Esophagus muscularis mucosa (tissue), 4 donors: Measurements from ENCODE around the gene CCDC188. TPM values are rescaled to one million over a fixed set of nuclear protein-coding genes. Genes with fewer than 3 reads are reported as not detected.

Experiments
- DNase-seq: peaks from one replicate; pipeline ENCODE4 v3.0.0-alpha.2; 2017; ENCODE audit errors: extremely low spot score
- H3K27ac ChIP-seq, 4 donors: fragments of 200-600 bp; sonication (generic); replicated peaks in 1 of 4; 1 replicate in 3 of 4; 2 replicates in 1 of 4; pipeline ENCODE4 v1.5.1; 2016 to 2019; ENCODE audit warnings: mild to moderate bottlenecking in 1 of 4
- H3K27me3 ChIP-seq, 4 donors: fragments of 200-600 bp; sonication (generic); one replicate each; pipeline versions ENCODE4 v1.5.1 to v1.6.0; 2016 to 2019
- H3K36me3 ChIP-seq, 4 donors: fragments of 200-600 bp; sonication (generic); one replicate each; pipeline ENCODE4 v1.5.1; 2016 to 2019
- H3K4me1 ChIP-seq, 4 donors: fragments of 200-600 bp; sonication (generic); one replicate each; pipeline ENCODE4 v1.5.1; 2016 to 2019
- H3K4me3 ChIP-seq, 4 donors: fragments of 200-600 bp; sonication (generic); 1 replicate in 2 of 4; 2 replicates in 2 of 4; pipeline ENCODE4 v1.5.1; 2016 to 2019; ENCODE audit warnings: mild to moderate bottlenecking in 4 of 4, moderate library complexity in 1 of 4
- H3K9me3 ChIP-seq, 4 donors: fragments of 200-600 bp; sonication (generic); 1 replicate in 3 of 4; 2 replicates in 1 of 4; pipeline ENCODE4 v1.5.1; 2016 to 2019
- CTCF ChIP-seq, 3 experiments: fragments of 200-600 bp in 2 of 3; fragments of 450-650 bp in 1 of 3; sonication (generic) in 2 of 3; IDR thresholded peaks; one replicate each; pipeline ENCODE4 v1.5.1; 2017 to 2019; ENCODE audit warnings: antibody characterized with exemption in 3 of 3, mild to moderate bottlenecking in 2 of 3, moderate library complexity in 1 of 3
- EP300 ChIP-seq: sonication (generic); formaldehyde crosslinking; IDR thresholded peaks from one replicate; pipeline ENCODE4 v1.6.1; 2017; ENCODE audit warnings: antibody characterized with exemption
- POLR2A ChIP-seq: fragments of 450-650 bp; IDR thresholded peaks from one replicate; pipeline ENCODE4 v1.6.1; 2017; ENCODE audit warnings: antibody characterized with exemption, moderate library complexity, mild to moderate bottlenecking, low read depth
- POLR2AphosphoS5 ChIP-seq, 2 donors: sonication (generic); formaldehyde crosslinking; IDR thresholded peaks; one replicate each; pipeline ENCODE4 v1.6.1; 2017; ENCODE audit warnings: antibody characterized with exemption in 2 of 2
- WGBS: methylation state at CpG from one replicate; pipeline ENCODE4 v1.1.5; 2018; 5-methylcytosine and 5-hydroxymethylcytosine counted together
- intact Hi-C: fragments of 100-400 bp; cut with DNase I; formaldehyde crosslinking; loops from one replicate; pipeline ENCODE4 v1.15.1; 2023
- total RNA-seq, 4 donors: library from RNA; depleted of rRNA; stranded (reverse); fragments of >200 nt; gene quantifications; one replicate each; pipeline versions ENCODE4 v1.1.0 to v1.2.1, GENCODE V29; 2016

The CCDC188 gene
- total RNA-seq, 4 donors from 2014 or later: 0.17 to 1.4 (median 0.64) TPM

GRCh38 chr22:20157430-20158183 lies 6.8 kb upstream of the CCDC188 start:
- DNase-seq: no peak
- intact Hi-C loops: loop anchor here (1.0 to 5.0 kb wide), 2 partner anchors 110 to 128 kb away; partner anchors contain the start of gene RTN4R
- peaks cover 0 to 53% (median 4%) of the 10 kb centered on the region in 4 donors for H3K27me3 ChIP-seq

GRCh38 chr22:20156611-20157429 lies 6.0 kb upstream of the CCDC188 start:
- peaks cover 3 to 12% (median 8%) of the 10 kb centered on the region in 4 donors for H3K4me1 ChIP-seq
- H3K27ac ChIP-seq: no peak overlapping the region
- no peaks in the 10 kb centered on the region for H3K36me3 ChIP-seq
- no peaks in the 10 kb centered on the region for H3K9me3 ChIP-seq
- intact Hi-C loops: loop anchor here (1.0 to 5.0 kb wide), 2 partner anchors 110 to 128 kb away; partner anchors contain the start of gene RTN4R
- WGBS: 28% methylated on average over 9 of the region's 17 CpGs
- H3K27me3 ChIP-seq: peaks cover 0 to 53% (median 4%) of the 10 kb centered on the region in 4 donors
- peak; percentile 97 for DNase-seq
- TF ChIP-seq CTCF (IDR thresholded peaks at IDR 0.05) (peak; percentile 98 to 100 (median 100)), POLR2AphosphoS5 (IDR thresholded peaks at IDR 0.05) (peak in 1 of 2 donors; percentile 28), EP300 (no peak)
- H3K4me3 ChIP-seq: no peak overlapping the region

More at GRCh38 chr22:20157430-20158183, 6.8 kb upstream of the CCDC188 start:
- H3K4me3 ChIP-seq: no peak overlapping the region
- WGBS: 69% methylated on average over 5 of the region's 15 CpGs
- H3K27ac ChIP-seq: no peak overlapping the region
- TF ChIP-seq POLR2AphosphoS5 (IDR thresholded peaks at IDR 0.05) (no peak), CTCF (IDR thresholded peaks at IDR 0.05) (no peak), EP300 (no peak), POLR2A (no peak)
- peaks cover 3 to 12% (median 8%) of the 10 kb centered on the region in 4 donors for H3K4me1 ChIP-seq
- no peaks in the 10 kb centered on the region for H3K9me3 ChIP-seq
- no peaks in the 10 kb centered on the region for H3K36me3 ChIP-seq

GRCh38 chr22:20156042-20156389 lies 5.2 kb upstream of the CCDC188 start:
- no peaks in the 10 kb centered on the region for H3K9me3 ChIP-seq
- intact Hi-C loops: loop anchor here (5.0 kb wide), 1 partner anchor 111 kb away; the partner anchor contains the start of gene RTN4R
- peaks cover 0 to 53% (median 4%) of the 10 kb centered on the region in 4 donors for H3K27me3 ChIP-seq
- DNase-seq: no peak
- no peak overlapping the region for H3K27ac ChIP-seq
- H3K4me3 ChIP-seq: no peak overlapping the region
- 78% methylated on average over 3 of the region's 7 CpGs for WGBS
- TF ChIP-seq POLR2AphosphoS5 (IDR thresholded peaks at IDR 0.05): no peak
- no peak for TF ChIP-seq EP300
- TF ChIP-seq POLR2A: no peak
- no peak for TF ChIP-seq CTCF (IDR thresholded peaks at IDR 0.05)
- H3K36me3 ChIP-seq: no peaks in the 10 kb centered on the region
- peaks cover 3 to 12% (median 8%) of the 10 kb centered on the region in 4 donors for H3K4me1 ChIP-seq

GRCh38 chr22:20155330-20156041 lies 4.6 kb upstream of the CCDC188 start:
- Histone ChIP-seq H3K36me3 (no peaks in the 10 kb centered on the region), H3K27ac (no peak overlapping the region), H3K27me3 (peaks cover 0 to 53% (median 4%) of the 10 kb centered on the region in 4 donors), H3K9me3 (no peaks in the 10 kb centered on the region), H3K4me3 (peak overlapping the region in 3 of 4 donors; percentile 24 to 40 (median 27)), H3K4me1 (peaks cover 3 to 12% (median 8%) of the 10 kb centered on the region in 4 donors)
- intact Hi-C loops: loop anchor here (5.0 kb wide), 1 partner anchor 112 kb away; the partner anchor contains the start of gene RTN4R
- WGBS: 77% methylated on average over 6 of the region's 30 CpGs
- TF ChIP-seq POLR2AphosphoS5 (IDR thresholded peaks at IDR 0.05) (peak in 1 of 2 donors; percentile 38), POLR2A (no peak)
- no peak for DNase-seq
